ENCODE results near the gene ARMC2. TPM values are rescaled to one million over a fixed set of nuclear protein-coding genes. Genes with fewer than 3 reads are reported as not detected.
A peak's percentile ranks its signal among the peaks of the same experiment; 100 is the strongest.

ARMC2 gene
- total and polyA plus RNA-seq, 8 donors = 1.4 to 4.1 (median 2.4) TPM

GRCh38 chr6:109002882-109003281, 154.7 kb downstream of the ARMC2 start:
- no peak for TF ChIP-seq CTCF (IDR thresholded peaks at IDR 0.05)
- ATAC-seq = no peak
- intact Hi-C loops (cut with DNase I) = no loop called here

GRCh38 chr6:109006818-109007217, 158.6 kb downstream of the ARMC2 start:
- DNase-seq = no peak
- H3K36me3 ChIP-seq = no peaks in the 10 kb centered on the region
- peak overlapping the region in 2 of 4 donors; percentile 87 to 91 for H3K4me3 ChIP-seq
- H3K27ac ChIP-seq = peak overlapping the region in 1 of 4 donors; percentile 96
- TF ChIP-seq CTCF (IDR thresholded peaks at IDR 0.05) = no peak
- peaks cover 12 to 58% (median 50%) of the 10 kb centered on the region in 3 donors for H3K4me1 ChIP-seq
- 29 to 35% methylated on average over 1 of the region's 1 CpG for WGBS, 2 donors
- no peak for FAIRE-seq
- no peaks in the 10 kb centered on the region for H3K27me3 ChIP-seq
- no peaks in the 10 kb centered on the region for H3K9me3 ChIP-seq
- no peak for ATAC-seq
- intact Hi-C loops (cut with DNase I) = no loop called here

More at GRCh38 chr6:109002882-109003281, 154.7 kb downstream of the ARMC2 start:
- FAIRE-seq (peak; percentile 23), DNase-seq (no peak)
- Histone ChIP-seq H3K36me3 (peaks cover 0 to 4% (median 4%) of the 10 kb centered on the region in 3 donors), H3K4me3 (no peak overlapping the region), H3K9me3 (no peaks in the 10 kb centered on the region), H3K27me3 (no peaks in the 10 kb centered on the region), H3K27ac (peak overlapping the region in 3 of 4 donors; percentile 65 to 83 (median 72)), H3K4me1 (peaks cover 30 to 77% (median 56%) of the 10 kb centered on the region in 3 donors)

- H3K9me3 ChIP-seq = no peaks in the 10 kb centered on the region
- no peak for ATAC-seq
- H3K4me3 ChIP-seq = peak overlapping the region in 3 of 4 donors; percentile 87 to 91 (median 87)
- peak overlapping the region in 2 of 4 donors; percentile 96 to 99 for H3K27ac ChIP-seq
- no peaks in the 10 kb centered on the region for H3K27me3 ChIP-seq
- no peak for TF ChIP-seq CTCF (IDR thresholded peaks at IDR 0.05)
- no peak for FAIRE-seq
- no peaks in the 10 kb centered on the region for H3K36me3 ChIP-seq
- no peak for DNase-seq
- whole genome bisulfite sequencing, 2 donors = 37% methylated on average over 3 of the region's 3 CpGs
- intact Hi-C loops (cut with DNase I) = no loop called here
- H3K4me1 ChIP-seq = peaks cover 11 to 51% (median 44%) of the 10 kb centered on the region in 3 donors
These were observed 159.3 kb downstream of the ARMC2 start for GRCh38 chr6:109007521-109007920.

GRCh38 chr6:109008054-109008453, 159.8 kb downstream of the ARMC2 start:
- WGBS, 2 donors = 9 to 13% methylated on average over 4 of the region's 4 CpGs
- Histone ChIP-seq H3K27ac (peak overlapping the region in 3 of 4 donors; percentile 91 to 99 (median 96)), H3K4me1 (peaks cover 11 to 46% (median 39%) of the 10 kb centered on the region in 3 donors), H3K36me3 (no peaks in the 10 kb centered on the region), H3K4me3 (peak overlapping the region in 3 of 4 donors; percentile 87 to 91 (median 87)), H3K27me3 (no peaks in the 10 kb centered on the region), H3K9me3 (no peaks in the 10 kb centered on the region)
- DNase-seq = no peak
- intact Hi-C loops (cut with DNase I) = no loop called here
- TF ChIP-seq CTCF (IDR thresholded peaks at IDR 0.05) = no peak
- FAIRE-seq = peak; percentile 51
- no peak for ATAC-seq

GRCh38 chr6:109008537-109009235, 160.5 kb downstream of the ARMC2 start:
- Histone ChIP-seq H3K27ac (peak overlapping the region; percentile 91 to 99 (median 97)), H3K27me3 (no peaks in the 10 kb centered on the region), H3K36me3 (no peaks in the 10 kb centered on the region), H3K4me3 (peak overlapping the region; percentile 74 to 91 (median 87)), H3K9me3 (no peaks in the 10 kb centered on the region), H3K4me1 (peaks cover 10 to 40% (median 33%) of the 10 kb centered on the region in 3 donors)
- no peak for TF ChIP-seq CTCF (IDR thresholded peaks at IDR 0.05)
- FAIRE-seq (no peak), DNase-seq (no peak), ATAC-seq (peak; percentile 32 to 57 (median 46))
- intact Hi-C loops (cut with DNase I) = no loop called here
- 1% methylated on average over 23 to 24 of the region's 24 CpGs for WGBS, 2 donors
